Measurements from ENCODE around the gene SDCCAG8.
A peak's percentile ranks its signal among the peaks of the same experiment; 100 is the strongest.

Gene SDCCAG8

GRCh38 chr1:243396424-243396823, 140.6 kb downstream of the SDCCAG8 start:
- no peaks in the 10 kb centered on the region for H3K27me3 ChIP-seq (ENCODE audit: control insufficient read depth, insufficient read depth, low read length)
- no peak overlapping the region for H3K9ac ChIP-seq (ENCODE audit: low read depth, low read length)
- no peak overlapping the region for H3K4me3 ChIP-seq (ENCODE audit: low read length)
- no peaks in the 10 kb centered on the region for H3K9me3 ChIP-seq (replicated peaks; ENCODE audit: low read length)
- no peaks in the 10 kb centered on the region for H3K4me1 ChIP-seq (ENCODE audit: control insufficient read depth, insufficient read depth, low read length)
- H3K4me2 ChIP-seq (ENCODE audit: low read length): no peak overlapping the region
- H3K36me3 ChIP-seq (ENCODE audit: insufficient read depth, low read length): peaks cover 3% of the 10 kb centered on the region

- Histone ChIP-seq H3K9ac (ENCODE audit: low read depth, low read length) (no peak overlapping the region), H3K27me3 (ENCODE audit: control insufficient read depth, insufficient read depth, low read length) (no peaks in the 10 kb centered on the region), H3K4me2 (ENCODE audit: low read length) (no peak overlapping the region), H3K9me3 (replicated peaks; ENCODE audit: low read length) (no peaks in the 10 kb centered on the region), H3K4me1 (ENCODE audit: control insufficient read depth, insufficient read depth, low read length) (no peaks in the 10 kb centered on the region), H3K4me3 (ENCODE audit: low read length) (no peak overlapping the region), H3K36me3 (ENCODE audit: insufficient read depth, low read length) (peaks cover 3% of the 10 kb centered on the region)
Observed at GRCh38 chr1:243396876-243397275, 141.0 kb downstream of the SDCCAG8 start.

- Histone ChIP-seq H3K9me3 (replicated peaks; ENCODE audit: low read length) (no peaks in the 10 kb centered on the region), H3K4me1 (ENCODE audit: control insufficient read depth, insufficient read depth, low read length) (no peaks in the 10 kb centered on the region), H3K4me2 (ENCODE audit: low read length) (no peak overlapping the region), H3K9ac (ENCODE audit: low read depth, low read length) (no peak overlapping the region), H3K36me3 (ENCODE audit: insufficient read depth, low read length) (peaks cover 3% of the 10 kb centered on the region), H3K27me3 (ENCODE audit: control insufficient read depth, insufficient read depth, low read length) (no peaks in the 10 kb centered on the region), H3K4me3 (ENCODE audit: low read length) (no peak overlapping the region)
Observed at GRCh38 chr1:243397613-243398321, 141.9 kb downstream of the SDCCAG8 start.

GRCh38 chr1:243399561-243400155, 143.8 kb downstream of the SDCCAG8 start:
- no peaks in the 10 kb centered on the region for H3K9me3 ChIP-seq (replicated peaks; ENCODE audit: low read length)
- H3K9ac ChIP-seq (ENCODE audit: low read depth, low read length): no peak overlapping the region
- H3K36me3 ChIP-seq (ENCODE audit: insufficient read depth, low read length): peaks cover 3% of the 10 kb centered on the region
- H3K4me3 ChIP-seq (ENCODE audit: low read length): no peak overlapping the region
- H3K4me1 ChIP-seq (ENCODE audit: control insufficient read depth, insufficient read depth, low read length): no peaks in the 10 kb centered on the region
- H3K4me2 ChIP-seq (ENCODE audit: low read length): no peak overlapping the region
- H3K27me3 ChIP-seq (ENCODE audit: control insufficient read depth, insufficient read depth, low read length): no peaks in the 10 kb centered on the region

- no peaks in the 10 kb centered on the region for H3K27me3 ChIP-seq (ENCODE audit: control insufficient read depth, insufficient read depth, low read length)
- no peaks in the 10 kb centered on the region for H3K36me3 ChIP-seq (ENCODE audit: insufficient read depth, low read length)
- H3K4me2 ChIP-seq (ENCODE audit: low read length): no peak overlapping the region
- H3K9me3 ChIP-seq (replicated peaks; ENCODE audit: low read length): no peaks in the 10 kb centered on the region
- H3K4me1 ChIP-seq (ENCODE audit: control insufficient read depth, insufficient read depth, low read length): peaks cover 10% of the 10 kb centered on the region
- H3K9ac ChIP-seq (ENCODE audit: low read depth, low read length): no peak overlapping the region
- no peak overlapping the region for H3K4me3 ChIP-seq (ENCODE audit: low read length)
Observed at GRCh38 chr1:243402868-243403267, 147.0 kb downstream of the SDCCAG8 start.

GRCh38 chr1:243406424-243406823, 150.6 kb downstream of the SDCCAG8 start:
- Histone ChIP-seq H3K9me3 (replicated peaks; ENCODE audit: low read length) (no peaks in the 10 kb centered on the region), H3K4me2 (ENCODE audit: low read length) (no peak overlapping the region)

GRCh38 chr1:243407284-243408018, 151.6 kb downstream of the SDCCAG8 start:
- H3K4me1 ChIP-seq (ENCODE audit: control insufficient read depth, insufficient read depth, low read length): peaks cover 13% of the 10 kb centered on the region
- H3K36me3 ChIP-seq (ENCODE audit: insufficient read depth, low read length): no peaks in the 10 kb centered on the region
- peak overlapping the region; percentile 11 for H3K4me2 ChIP-seq (ENCODE audit: low read length)
- no peaks in the 10 kb centered on the region for H3K9me3 ChIP-seq (replicated peaks; ENCODE audit: low read length)
- no peak overlapping the region for H3K9ac ChIP-seq (ENCODE audit: low read depth, low read length)
- H3K4me3 ChIP-seq (ENCODE audit: low read length): no peak overlapping the region
- no peaks in the 10 kb centered on the region for H3K27me3 ChIP-seq (ENCODE audit: control insufficient read depth, insufficient read depth, low read length)

More at GRCh38 chr1:243406424-243406823, 150.6 kb downstream of the SDCCAG8 start:
- Histone ChIP-seq H3K4me3 (ENCODE audit: low read length) (no peak overlapping the region), H3K9ac (ENCODE audit: low read depth, low read length) (no peak overlapping the region), H3K27me3 (ENCODE audit: control insufficient read depth, insufficient read depth, low read length) (no peaks in the 10 kb centered on the region), H3K4me1 (ENCODE audit: control insufficient read depth, insufficient read depth, low read length) (peaks cover 13% of the 10 kb centered on the region), H3K36me3 (ENCODE audit: insufficient read depth, low read length) (no peaks in the 10 kb centered on the region)

- Histone ChIP-seq H3K36me3 (ENCODE audit: insufficient read depth, low read length) (no peaks in the 10 kb centered on the region), H3K4me2 (ENCODE audit: low read length) (no peak overlapping the region), H3K9ac (ENCODE audit: low read depth, low read length) (no peak overlapping the region)
Observed at GRCh38 chr1:243408479-243408878, 152.6 kb downstream of the SDCCAG8 start.

GRCh38 chr1:243409284-243409683, 153.4 kb downstream of the SDCCAG8 start:
- H3K9ac ChIP-seq (ENCODE audit: low read depth, low read length): no peak overlapping the region
- H3K9me3 ChIP-seq (replicated peaks; ENCODE audit: low read length): no peaks in the 10 kb centered on the region
- no peaks in the 10 kb centered on the region for H3K36me3 ChIP-seq (ENCODE audit: insufficient read depth, low read length)
- H3K4me1 ChIP-seq (ENCODE audit: control insufficient read depth, insufficient read depth, low read length): peaks cover 13% of the 10 kb centered on the region
- H3K4me2 ChIP-seq (ENCODE audit: low read length): no peak overlapping the region
- H3K27me3 ChIP-seq (ENCODE audit: control insufficient read depth, insufficient read depth, low read length): no peaks in the 10 kb centered on the region
- no peak overlapping the region for H3K4me3 ChIP-seq (ENCODE audit: low read length)

More at GRCh38 chr1:243408479-243408878, 152.6 kb downstream of the SDCCAG8 start:
- Histone ChIP-seq H3K27me3 (ENCODE audit: control insufficient read depth, insufficient read depth, low read length) (no peaks in the 10 kb centered on the region), H3K4me1 (ENCODE audit: control insufficient read depth, insufficient read depth, low read length) (peaks cover 13% of the 10 kb centered on the region), H3K4me3 (ENCODE audit: low read length) (no peak overlapping the region), H3K9me3 (replicated peaks; ENCODE audit: low read length) (no peaks in the 10 kb centered on the region)

- Histone ChIP-seq H3K4me3 (ENCODE audit: low read length) (no peak overlapping the region), H3K4me1 (ENCODE audit: control insufficient read depth, insufficient read depth, low read length) (peaks cover 13% of the 10 kb centered on the region), H3K9ac (ENCODE audit: low read depth, low read length) (no peak overlapping the region), H3K27me3 (ENCODE audit: control insufficient read depth, insufficient read depth, low read length) (no peaks in the 10 kb centered on the region), H3K4me2 (ENCODE audit: low read length) (no peak overlapping the region), H3K9me3 (replicated peaks; ENCODE audit: low read length) (no peaks in the 10 kb centered on the region), H3K36me3 (ENCODE audit: insufficient read depth, low read length) (peaks cover 9% of the 10 kb centered on the region)
Observed at GRCh38 chr1:243411472-243411871, 155.6 kb downstream of the SDCCAG8 start.

GRCh38 chr1:243413431-243414151, 157.8 kb downstream of the SDCCAG8 start:
- Histone ChIP-seq H3K4me3 (ENCODE audit: low read length) (no peak overlapping the region), H3K36me3 (ENCODE audit: insufficient read depth, low read length) (peaks cover 12% of the 10 kb centered on the region), H3K4me2 (ENCODE audit: low read length) (no peak overlapping the region), H3K9ac (ENCODE audit: low read depth, low read length) (no peak overlapping the region), H3K9me3 (replicated peaks; ENCODE audit: low read length) (no peaks in the 10 kb centered on the region), H3K27me3 (ENCODE audit: control insufficient read depth, insufficient read depth, low read length) (no peaks in the 10 kb centered on the region), H3K4me1 (ENCODE audit: control insufficient read depth, insufficient read depth, low read length) (no peaks in the 10 kb centered on the region)

Measured in skeletal muscle satellite cell (primary cell).